Keratinocyte (primary cell): ENCODE measurements around the gene UGT1A8.

Source experiments
- CTCF ChIP-seq, 3 experiments: IDR thresholded peaks in 1 of 3; conservative IDR thresholded peaks in 1 of 3; optimal IDR thresholded peaks in 1 of 3; 2 replicates in 2 of 3; 3 replicates in 1 of 3; pipeline versions ENCODE3 to v1.5.1; 2011; ENCODE audit warnings: low read length in 3 of 3, mild to moderate bottlenecking in 3 of 3, moderate library complexity in 2 of 3, control low read depth in 1 of 3, inconsistent platforms in 1 of 3; ENCODE audit not compliant: insufficient read depth in 2 of 3; ENCODE audit errors: extremely low read depth in 1 of 3
- EZH2 ChIP-seq: IDR thresholded peaks from one replicate; pipeline ENCODE4 v1.6.1; 2012; ENCODE audit warnings: inconsistent platforms, mild to moderate bottlenecking, low read length, moderate library complexity

GRCh38 chr2:233794128-233794658 lies 176.8 kb downstream of the UGT1A8 start:
- TF ChIP-seq CTCF (optimal IDR thresholded peaks at IDR 0.05 in 1 of 3, IDR thresholded peaks at IDR 0.05 in 1 of 3, conservative IDR thresholded peaks at IDR 0.05 in 1 of 3; ENCODE audit: extremely low read depth in 1 of 3, insufficient read depth in 2 of 3, low read length in 3 of 3) (no peak), EZH2 (no peak)
